Right lobe of liver (tissue), 4 donors: ENCODE measurements around the gene GNAQ.

Experiments used
- POLR2A ChIP-seq: fragments of 450-650 bp; IDR thresholded peaks from one replicate; pipeline ENCODE4 v1.6.1; 2017; ENCODE audit warnings: antibody characterized with exemption, mild to moderate bottlenecking
- TF ChIP-seq, protein P1 (sequence below), 4 donors: fragments of 200-600 bp in 3 of 4; fragments of 450-650 bp in 1 of 4; IDR thresholded peaks; one replicate each; pipeline versions ENCODE4 v1.5.1 to v1.8.0; 2016 to 2022; ENCODE audit warnings: antibody characterized with exemption in 4 of 4, mild to moderate bottlenecking in 2 of 4
- donor health status: DM: no; HTN: no; CAD: no.
- donor health status: DM: no; HTN: no; CAD: no.
- donor health status: DM: no; HTN: yes; CAD: no.

DNA sequence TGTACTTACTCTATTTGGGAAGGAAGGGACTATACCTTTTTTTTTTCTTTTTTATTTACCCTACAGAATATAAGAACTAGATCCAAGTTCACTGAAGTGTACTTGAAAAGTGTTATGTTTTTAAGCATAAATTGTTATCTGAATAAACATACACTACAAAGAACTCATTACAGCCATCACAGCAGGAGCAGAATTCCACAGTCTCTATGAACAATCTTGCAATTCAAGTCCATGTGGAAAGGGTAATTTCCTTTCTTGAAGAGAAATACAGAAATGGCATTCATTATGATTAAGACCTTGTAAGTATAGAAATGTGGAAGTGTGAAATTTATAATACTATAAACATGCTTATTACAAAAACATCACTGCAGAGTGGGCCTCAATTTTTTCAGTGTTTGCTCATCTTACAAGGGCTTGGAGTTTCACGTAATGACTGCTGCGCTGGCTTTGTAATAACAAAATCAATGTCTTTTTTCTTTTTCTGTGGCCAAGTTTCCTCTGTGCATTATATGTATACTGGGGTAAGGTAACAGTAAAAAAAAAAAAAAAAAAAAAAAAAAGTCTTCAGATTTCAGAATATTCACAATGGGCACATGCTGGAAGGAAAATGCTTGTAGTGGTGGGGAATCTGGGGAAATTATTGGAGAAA is 306.4 kb downstream of the GNAQ start:
- TF ChIP-seq POLR2A = no peak
- TF ChIP-seq, protein P1, sequence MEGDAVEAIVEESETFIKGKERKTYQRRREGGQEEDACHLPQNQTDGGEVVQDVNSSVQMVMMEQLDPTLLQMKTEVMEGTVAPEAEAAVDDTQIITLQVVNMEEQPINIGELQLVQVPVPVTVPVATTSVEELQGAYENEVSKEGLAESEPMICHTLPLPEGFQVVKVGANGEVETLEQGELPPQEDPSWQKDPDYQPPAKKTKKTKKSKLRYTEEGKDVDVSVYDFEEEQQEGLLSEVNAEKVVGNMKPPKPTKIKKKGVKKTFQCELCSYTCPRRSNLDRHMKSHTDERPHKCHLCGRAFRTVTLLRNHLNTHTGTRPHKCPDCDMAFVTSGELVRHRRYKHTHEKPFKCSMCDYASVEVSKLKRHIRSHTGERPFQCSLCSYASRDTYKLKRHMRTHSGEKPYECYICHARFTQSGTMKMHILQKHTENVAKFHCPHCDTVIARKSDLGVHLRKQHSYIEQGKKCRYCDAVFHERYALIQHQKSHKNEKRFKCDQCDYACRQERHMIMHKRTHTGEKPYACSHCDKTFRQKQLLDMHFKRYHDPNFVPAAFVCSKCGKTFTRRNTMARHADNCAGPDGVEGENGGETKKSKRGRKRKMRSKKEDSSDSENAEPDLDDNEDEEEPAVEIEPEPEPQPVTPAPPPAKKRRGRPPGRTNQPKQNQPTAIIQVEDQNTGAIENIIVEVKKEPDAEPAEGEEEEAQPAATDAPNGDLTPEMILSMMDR (IDR thresholded peaks at IDR 0.05) = no peak
